Hematopoietic multipotent progenitor cell treated with erythropoietin and hydrocortisone succinate and interleukin-3 and kit ligand, for 15 days (in vitro differentiated cells): ENCODE results near the gene MYADML2.
A peak's percentile ranks its signal among the peaks of the same experiment; 100 is the strongest.
"Not testable (repeated sequence)": the region's sequence is repeated elsewhere in the genome, so short reads cannot be mapped to it uniquely, and the experiment has no call there.

Experiments used
- DNase-seq: peaks from one replicate; pipeline ENCODE4 v3.0.0-alpha.2; 2015; ENCODE audit warnings: low spot score

Gene MYADML2

GRCh38 chr17:81924557-81925532, 22.2 kb downstream of the MYADML2 start:
- peak; percentile 59 for DNase-seq

GRCh38 chr17:81923302-81924260, 23.5 kb downstream of the MYADML2 start:
- DNase-seq, result peak; percentile 93

- peak; percentile 36 for DNase-seq
These were observed 24.3 kb downstream of the MYADML2 start for GRCh38 chr17:81922566-81923301.

DNA sequence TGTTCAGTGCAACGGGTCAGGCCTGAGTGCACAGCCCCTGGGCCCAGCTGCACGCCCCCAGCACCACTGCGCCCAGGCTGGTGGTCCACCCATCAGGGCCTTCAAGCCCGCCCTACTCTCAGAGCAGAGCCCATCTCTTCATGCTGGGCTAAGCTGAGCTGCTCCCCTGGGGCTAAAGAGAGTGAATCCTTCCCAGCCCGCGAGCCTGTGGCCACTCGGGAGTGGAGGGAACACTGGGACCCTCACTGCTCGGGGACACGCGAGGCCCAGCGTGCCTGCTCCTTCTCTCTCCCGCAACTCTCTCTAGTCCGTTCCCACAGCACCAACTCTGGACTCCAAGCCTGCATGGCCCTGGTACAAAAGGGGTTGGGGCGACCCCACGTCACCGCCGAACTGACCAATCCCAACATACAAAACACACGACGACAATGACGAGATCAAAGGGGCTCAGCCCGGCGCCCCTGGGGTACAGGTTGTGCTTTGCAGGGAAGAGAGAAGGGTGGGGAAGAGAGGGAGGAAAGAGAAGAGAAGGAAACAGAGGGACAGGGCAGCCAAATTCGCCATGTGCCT, 25.0 kb downstream of the MYADML2 start:
- no peak for DNase-seq

- DNase-seq, result no peak
These were observed 25.5 kb downstream of the MYADML2 start for GRCh38 chr17:81921537-81921862.

DNA sequence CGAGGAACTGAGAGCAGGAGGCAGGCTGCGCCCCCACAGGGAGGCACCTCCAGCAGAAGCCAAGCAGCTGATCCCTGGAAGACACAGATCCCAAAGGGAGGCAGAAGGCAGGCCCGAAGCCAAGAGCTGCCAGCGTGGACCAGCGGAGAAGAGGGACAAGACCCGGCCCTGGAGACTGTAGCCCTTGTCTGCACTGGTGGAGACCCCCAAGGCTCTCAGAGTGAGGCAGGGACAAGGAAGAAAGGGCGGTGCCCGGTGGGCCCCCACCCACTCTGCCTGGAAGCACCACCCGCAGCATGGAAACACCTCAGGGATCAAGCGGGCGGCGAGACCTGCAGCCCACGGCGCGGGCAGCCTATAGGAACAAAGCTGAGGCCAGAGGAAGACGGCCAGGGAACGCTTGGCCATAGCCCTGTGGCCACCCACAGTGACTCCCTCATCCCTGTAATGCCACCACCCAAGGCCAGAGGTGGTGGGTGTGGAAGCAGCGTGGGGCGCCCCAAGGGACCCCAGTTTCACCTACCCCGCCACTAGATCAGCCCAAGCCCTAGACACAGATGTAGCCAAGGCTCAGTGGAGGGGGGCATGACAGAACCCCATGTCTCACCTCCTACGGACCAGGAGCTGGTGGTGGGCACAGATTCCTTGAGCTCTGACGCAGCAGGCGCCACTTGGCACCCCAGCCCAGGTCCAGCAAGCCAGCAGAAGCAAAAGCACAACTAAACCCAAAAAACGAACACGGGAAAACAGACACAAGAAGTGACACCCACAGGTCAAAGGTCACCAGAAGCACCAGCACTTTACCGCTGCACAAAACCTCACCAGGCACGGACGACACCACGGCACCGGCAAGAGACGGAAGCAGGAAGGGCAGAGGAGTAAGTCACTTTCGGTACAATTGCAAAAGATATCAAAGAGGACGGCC, 26.2 kb downstream of the MYADML2 start:
- DNase-seq, result no peak

DNA sequence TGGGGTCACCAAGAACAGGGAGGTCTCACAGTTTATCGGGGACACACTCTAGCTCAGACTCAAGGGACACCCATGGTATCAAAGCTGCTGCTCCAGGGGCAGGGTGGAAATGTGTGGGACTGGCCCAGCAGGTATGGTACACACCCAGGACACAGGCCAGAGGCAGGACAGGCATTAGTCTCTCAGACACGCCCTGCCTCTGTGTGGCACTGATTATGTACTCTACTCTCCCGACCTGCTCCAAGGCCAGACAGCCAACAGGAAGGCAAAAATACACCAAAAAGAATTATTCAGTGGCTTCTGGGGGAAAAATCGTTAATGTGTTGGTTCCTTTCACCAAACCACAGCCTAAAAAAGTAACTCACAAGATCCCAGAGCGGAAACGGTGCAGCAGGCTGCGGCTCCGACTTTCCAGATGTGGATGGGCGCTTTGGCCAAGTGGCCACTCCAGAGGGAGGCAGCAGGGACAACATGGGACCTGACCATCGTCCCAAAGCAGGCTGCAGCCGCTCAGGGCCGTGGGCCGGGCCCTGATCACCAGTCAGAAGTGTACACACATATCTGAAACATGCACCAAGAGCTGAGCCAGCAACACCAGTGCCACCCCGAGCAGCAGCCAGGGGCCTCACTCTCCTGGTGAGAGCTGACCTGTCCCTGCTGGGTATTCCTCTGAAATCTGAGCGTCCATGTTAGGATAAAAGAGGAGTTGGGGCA, 28.0 kb downstream of the MYADML2 start:
- DNase-seq, result peak; percentile 68

GRCh38 chr17:81918333-81918669, 28.7 kb downstream of the MYADML2 start:
- not testable (repeated sequence) for DNase-seq

DNA sequence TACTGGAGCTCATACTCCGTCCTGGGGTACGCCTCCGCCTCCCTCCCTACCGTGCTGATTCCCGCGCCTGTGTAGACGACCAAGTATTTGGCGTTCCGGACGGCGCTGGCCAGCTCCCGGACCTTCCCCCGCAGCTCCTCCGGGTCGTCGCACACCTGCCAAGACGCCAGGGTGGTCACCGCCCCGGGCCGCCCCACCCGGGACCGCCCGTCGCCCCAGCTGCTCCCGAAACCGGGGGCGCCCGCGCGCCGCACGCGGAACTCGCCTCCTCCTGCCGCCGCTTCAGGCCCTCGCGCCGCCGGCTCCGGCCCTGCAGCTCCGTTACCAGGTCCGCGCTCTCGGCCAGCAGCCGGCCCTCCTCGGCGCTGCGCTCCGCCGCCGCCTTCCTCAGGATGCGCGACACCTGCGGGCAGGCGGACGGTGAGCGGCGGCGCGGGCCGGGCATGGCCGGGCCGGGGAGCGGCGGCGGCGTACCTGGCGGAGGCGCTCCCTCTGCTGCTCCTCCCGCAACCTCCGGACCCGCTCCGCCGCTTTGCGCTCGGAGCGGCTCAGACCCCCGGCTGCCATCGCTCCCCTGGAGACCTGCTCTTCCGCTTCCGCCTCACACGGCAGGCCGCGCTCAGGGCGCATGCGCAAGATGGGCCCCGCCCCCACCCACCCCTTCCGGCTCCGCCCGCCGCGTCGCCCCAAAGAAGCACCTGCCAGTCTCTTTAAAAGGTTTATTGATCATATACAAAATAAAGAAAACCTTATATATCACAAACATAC, 29.3 kb downstream of the MYADML2 start, which contains the start of gene SIRT7:
Gene SIRT7 (minus strand): TSS at position 612 of the 768 bp plus-strand sequence. CDS start 45 bp downstream, at position 567.
- peak; percentile 88 for DNase-seq

- peak; percentile 68 for DNase-seq
These were observed 30.6 kb downstream of the MYADML2 start for GRCh38 chr17:81916234-81917001.

- no peak for DNase-seq
These were observed 31.7 kb downstream of the MYADML2 start for GRCh38 chr17:81915331-81915730.

DNA sequence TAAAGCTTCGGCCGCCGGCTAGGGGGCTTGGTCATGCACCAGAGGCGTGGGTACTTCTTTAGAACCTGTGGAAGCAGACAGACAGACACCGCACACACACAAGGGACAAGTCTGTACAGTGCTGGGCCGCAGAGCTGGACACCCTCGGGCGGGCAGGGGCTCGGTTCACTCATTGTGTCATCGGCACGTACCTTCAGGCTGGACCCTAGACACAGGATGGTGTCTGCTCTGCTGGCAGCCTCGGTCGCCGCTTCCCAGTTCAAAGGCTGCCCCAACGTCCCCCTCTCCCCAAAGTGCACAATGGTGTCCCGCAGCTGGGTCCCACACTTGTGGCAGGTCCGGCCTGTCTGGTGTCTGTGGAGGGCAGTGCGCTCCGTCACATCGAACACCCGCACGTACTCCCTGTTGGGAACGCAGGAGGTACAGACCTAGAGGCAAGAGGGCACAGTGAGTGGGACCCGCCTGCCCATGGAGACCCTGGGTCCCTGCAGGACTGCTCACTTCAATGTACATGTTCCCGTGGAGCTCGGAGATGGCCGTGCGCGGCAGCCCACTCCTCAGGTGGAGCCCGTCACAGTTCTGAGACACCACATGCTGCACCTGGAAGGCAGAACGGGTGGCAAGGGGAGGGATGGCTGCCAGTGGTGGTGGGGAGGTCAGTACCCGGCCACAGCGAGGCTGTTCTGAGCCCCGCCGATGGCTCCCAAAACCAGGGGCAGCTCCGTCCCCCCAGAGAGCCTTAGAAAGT, 32.8 kb downstream of the MYADML2 start:
- no peak for DNase-seq

- no peak for DNase-seq
These were observed 33.5 kb downstream of the MYADML2 start for GRCh38 chr17:81913394-81914102.

DNA sequence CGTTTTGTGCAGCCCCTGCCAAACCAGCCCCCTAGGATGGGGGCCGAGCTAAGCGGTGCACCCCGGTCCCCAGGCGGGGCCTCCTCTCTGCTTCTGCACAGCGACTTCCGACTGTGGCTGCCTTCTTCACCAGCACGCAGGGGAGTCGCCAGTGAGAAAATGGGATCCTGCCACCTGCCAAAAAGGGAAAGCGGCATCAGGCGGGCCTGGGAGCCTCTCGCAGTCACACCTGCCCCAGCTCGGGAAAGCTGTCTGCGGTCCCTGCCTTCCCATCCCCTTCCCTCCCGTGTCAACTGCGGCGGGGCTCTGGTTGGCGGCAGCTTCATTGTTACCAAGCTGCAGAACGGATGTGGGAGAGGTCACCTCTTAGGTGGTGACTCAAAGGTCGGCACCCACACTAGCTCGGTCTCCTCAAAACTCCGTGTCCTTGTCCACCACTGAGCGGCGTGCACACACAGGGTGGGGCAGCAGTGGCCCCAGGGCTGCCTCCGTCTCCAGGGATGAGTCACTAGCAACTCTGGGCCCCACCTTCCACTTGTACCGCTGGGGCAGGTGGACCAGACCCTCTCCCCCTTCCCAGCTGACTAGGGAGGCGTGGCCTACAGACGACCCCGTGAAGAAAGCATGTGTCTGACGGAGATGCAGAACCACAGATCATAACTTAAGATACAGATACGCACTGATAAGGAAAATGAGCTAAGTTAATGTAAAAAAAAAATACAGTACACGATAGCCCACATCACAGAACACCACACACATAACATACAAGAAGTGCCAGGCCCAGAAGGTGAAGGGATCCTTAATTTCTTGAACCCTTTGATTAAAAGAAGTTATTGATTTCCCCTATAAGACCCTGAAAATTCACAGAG, 34.4 kb downstream of the MYADML2 start:
- peak; percentile 39 for DNase-seq

- no peak for DNase-seq
These were observed 35.1 kb downstream of the MYADML2 start for GRCh38 chr17:81911969-81912368.
